H1 (cell line): ENCODE data around the gene PLK5. TPM values are rescaled to one million over a fixed set of nuclear protein-coding genes. Genes with fewer than 3 reads are reported as not detected.
A peak's percentile ranks its signal among the peaks of the same experiment; 100 is the strongest.

ENCODE experiments used
- CTCF ChIA-PET: fragments of 300-600 bp; sonication (Branson Sonifier 250); formaldehyde crosslinking; loops from one replicate; lab custom pipeline; 2021; ENCODE audit not compliant: partially characterized antibody; lab: Charles Lee
- POLR2A ChIA-PET: fragments of 300-600 bp; sonication (Branson Sonifier 250); formaldehyde crosslinking; loops from one replicate; lab custom pipeline; 2021; ENCODE audit warnings: inconsistent platforms; ENCODE audit not compliant: partially characterized antibody; lab: Charles Lee
- DNase-seq, 2 experiments: peaks; one replicate each; pipeline versions ENCODE4 v3.0.0 to v3.0.0-alpha.2; 2010 to 2022; ENCODE audit warnings: low spot score in 2 of 2, low read depth in 1 of 2, mixed read lengths in 1 of 2
- FAIRE-seq: peaks from 2 replicates; lab custom pipeline; 2011; peaks lifted over from hg19 to GRCh38; lab: Jason Lieb, UNC
- H2AFZ ChIP-seq: 2 replicates; pipeline ENCODE4 v1.8.1; 2012; ENCODE audit warnings: low read length, inconsistent platforms
- H2AK5ac ChIP-seq: 2 replicates; pipeline ENCODE4 v1.6.1; 2013; ENCODE audit warnings: low read depth, low read length
- H2BK120ac ChIP-seq: replicated peaks from 2 replicates; pipeline ENCODE3; 2013; ENCODE audit warnings: low read depth, low read length, inconsistent platforms
- H2BK12ac ChIP-seq: 2 replicates; pipeline ENCODE4 v1.6.1; 2013; ENCODE audit warnings: low read depth, low read length
- H2BK15ac ChIP-seq: 2 replicates; pipeline ENCODE4 v1.6.1; 2013; ENCODE audit warnings: low read length
- H2BK20ac ChIP-seq: 2 replicates; pipeline ENCODE4 v1.6.1; 2013; ENCODE audit warnings: low read length
- H2BK5ac ChIP-seq: 2 replicates; pipeline ENCODE4 v1.6.1; 2013; ENCODE audit warnings: low read depth, low read length
- H3K14ac ChIP-seq: 2 replicates; pipeline ENCODE4 v1.6.1; 2013; ENCODE audit warnings: inconsistent platforms; ENCODE audit not compliant: insufficient read length
- H3K18ac ChIP-seq: 2 replicates; pipeline ENCODE4 v1.6.1; 2013; ENCODE audit warnings: low read length; ENCODE audit errors: extremely low read depth
- H3K23ac ChIP-seq: 2 replicates; pipeline ENCODE4 v1.6.1; 2013; ENCODE audit warnings: inconsistent platforms; ENCODE audit not compliant: insufficient read length
- H3K23me2 ChIP-seq: 2 replicates; pipeline ENCODE4 v1.6.1; 2013; ENCODE audit warnings: low read depth, low read length
- H3K27ac ChIP-seq: 2 replicates; pipeline ENCODE4 v1.6.1; 2011; ENCODE audit warnings: low read depth, low read length, inconsistent platforms
- H3K27me3 ChIP-seq, 4 experiments: replicated peaks in 1 of 4; 1 replicate in 1 of 4; 2 replicates in 3 of 4; pipeline versions ENCODE4 v1.6.1 to v1.8.1; 2011 to 2013; ENCODE audit warnings: low read length in 3 of 4, mild to moderate bottlenecking in 3 of 4, inconsistent platforms in 2 of 4, mixed read lengths in 2 of 4, moderate library complexity in 1 of 4; ENCODE audit not compliant: control insufficient read depth in 3 of 4, insufficient read depth in 3 of 4; ENCODE audit errors: extremely low read depth in 1 of 4
- H3K36me3 ChIP-seq, 4 experiments: 2 replicates each; pipeline versions ENCODE4 v1.6.1 to v1.8.1; 2011 to 2013; ENCODE audit warnings: mild to moderate bottlenecking in 4 of 4, low read length in 3 of 4, moderate library complexity in 2 of 4, control low read depth in 1 of 4, inconsistent platforms in 1 of 4; ENCODE audit not compliant: insufficient read depth in 4 of 4, control insufficient read depth in 2 of 4
- H3K4ac ChIP-seq: replicated peaks from 2 replicates; pipeline ENCODE3; 2013; ENCODE audit warnings: low read length, low read depth, mixed read lengths, inconsistent platforms; ENCODE audit not compliant: insufficient read length
- H3K4me1 ChIP-seq, 4 experiments: replicated peaks in 1 of 4; 1 replicate in 1 of 4; 2 replicates in 3 of 4; pipeline versions ENCODE4 v1.6.1 to v1.8.1; 2011 to 2013; ENCODE audit warnings: low read length in 3 of 4, inconsistent platforms in 2 of 4, mixed read lengths in 1 of 4; ENCODE audit not compliant: insufficient read depth in 4 of 4, control insufficient read depth in 3 of 4
- H3K4me2 ChIP-seq, 2 experiments: 2 replicates each; pipeline versions ENCODE4 v1.6.1 to v1.8.1; 2011 to 2013; ENCODE audit warnings: low read depth in 2 of 2, low read length in 2 of 2, control low read depth in 1 of 2, inconsistent platforms in 1 of 2, mild to moderate bottlenecking in 1 of 2; ENCODE audit not compliant: insufficient read depth in 1 of 2
- H3K4me3 ChIP-seq, 4 experiments: fragments of 200-600, 300-600 bp in 1 of 4; sonication (generic), shearing (Covaris generic), sonication (Bioruptor Twin) in 1 of 4; 2 replicates each; pipeline versions ENCODE4 v1.5.1 to v1.8.1; 2011 to 2016; ENCODE audit warnings: low read length in 4 of 4, low read depth in 3 of 4, control low read depth in 2 of 4, inconsistent platforms in 2 of 4, mild to moderate bottlenecking in 2 of 4, mixed read lengths in 1 of 4, moderate library complexity in 1 of 4; ENCODE audit not compliant: insufficient read depth in 2 of 4; ENCODE audit errors: extremely low read depth in 1 of 4
- H3K56ac ChIP-seq: replicated peaks from 2 replicates; pipeline ENCODE3; 2013; ENCODE audit warnings: low read depth, mild to moderate bottlenecking, mixed read lengths, low read length, inconsistent platforms; ENCODE audit not compliant: insufficient read length
- H3K79me1 ChIP-seq: 2 replicates; pipeline ENCODE4 v1.6.1; 2013; ENCODE audit warnings: low read depth, low read length, control low read depth
- H3K79me2 ChIP-seq, 2 experiments: 2 replicates each; pipeline versions ENCODE4 v1.6.1 to v1.8.1; 2012 to 2013; ENCODE audit warnings: low read length in 2 of 2, mild to moderate bottlenecking in 2 of 2, inconsistent platforms in 1 of 2; ENCODE audit not compliant: insufficient read depth in 2 of 2, control insufficient read depth in 1 of 2
- H3K9ac ChIP-seq, 4 experiments: replicated peaks in 1 of 4; 1 replicate in 1 of 4; 2 replicates in 3 of 4; pipeline versions ENCODE4 v1.6.1 to v1.8.1; 2011 to 2013; ENCODE audit warnings: low read depth in 3 of 4, low read length in 3 of 4, control low read depth in 2 of 4, mild to moderate bottlenecking in 2 of 4, moderate library complexity in 2 of 4, inconsistent platforms in 1 of 4; ENCODE audit errors: extremely low read depth in 1 of 4
- H3K9me3 ChIP-seq, 2 experiments: 2 replicates each; pipeline versions ENCODE4 v1.6.1 to v1.8.1; 2012 to 2013; ENCODE audit warnings: mild to moderate bottlenecking in 2 of 2, moderate library complexity in 2 of 2, control low read depth in 1 of 2, inconsistent platforms in 1 of 2, low read depth in 1 of 2, low read length in 1 of 2, mixed read lengths in 1 of 2; ENCODE audit not compliant: insufficient read depth in 2 of 2
- H4K20me1 ChIP-seq, 2 experiments: replicated peaks in 1 of 2; 2 replicates each; pipeline versions ENCODE3 to v1.8.1; 2011 to 2013; ENCODE audit warnings: inconsistent platforms in 2 of 2, low read length in 2 of 2, mild to moderate bottlenecking in 1 of 2; ENCODE audit not compliant: insufficient read depth in 2 of 2, control insufficient read depth in 1 of 2
- H4K5ac ChIP-seq: 2 replicates; pipeline ENCODE4 v1.6.1; 2013; ENCODE audit warnings: low read length, low read depth, mixed read lengths, inconsistent platforms; ENCODE audit not compliant: insufficient read length
- H4K8ac ChIP-seq: 2 replicates; pipeline ENCODE4 v1.8.0; 2013; ENCODE audit warnings: mild to moderate bottlenecking, moderate library complexity, low read length, inconsistent platforms; ENCODE audit not compliant: insufficient read depth; ENCODE audit errors: extremely low read depth
- H4K91ac ChIP-seq: replicated peaks from 2 replicates; pipeline ENCODE3; 2013; ENCODE audit warnings: low read length, mixed read lengths, inconsistent platforms; ENCODE audit not compliant: insufficient read length
- ATF2 ChIP-seq: IDR thresholded peaks from 2 replicates; pipeline ENCODE4 v1.6.1; 2012; ENCODE audit warnings: low read length, inconsistent platforms
- CBX5 ChIP-seq: fragments of 300-800, 300-1000 bp; sonication (generic); IDR thresholded peaks from 2 replicates; pipeline ENCODE4 v1.7.1; 2016; ENCODE audit warnings: antibody characterized with exemption, low read length, low read depth
- FOSL1 ChIP-seq: IDR thresholded peaks from 2 replicates; pipeline ENCODE4 v1.6.1; 2011; ENCODE audit warnings: mild to moderate bottlenecking, low read depth, low read length, moderate library complexity; ENCODE audit not compliant: insufficient read depth
- HDAC2 ChIP-seq, 2 experiments: fragments of 300-600 bp in 1 of 2; sonication (generic) in 1 of 2; IDR thresholded peaks; 2 replicates each; pipeline ENCODE4 v1.6.1; 2011 to 2012; ENCODE audit warnings: low read depth in 2 of 2, low read length in 2 of 2, mild to moderate bottlenecking in 2 of 2, moderate library complexity in 2 of 2, borderline replicate concordance in 1 of 2, inconsistent platforms in 1 of 2
- MAFK ChIP-seq: IDR thresholded peaks from 2 replicates; pipeline ENCODE4 v1.6.1; 2012; ENCODE audit warnings: low read depth, mild to moderate bottlenecking, improper control_type of control experiment, low read length
- POLR2A ChIP-seq, 2 experiments: IDR thresholded peaks; 1 replicate in 1 of 2; 2 replicates in 1 of 2; pipeline ENCODE4 v1.6.1; 2011; ENCODE audit warnings: low read depth in 2 of 2, low read length in 2 of 2, mild to moderate bottlenecking in 2 of 2; ENCODE audit errors: control extremely low read depth in 1 of 2
- POLR2AphosphoS5 ChIP-seq: IDR thresholded peaks from 2 replicates; pipeline ENCODE4 v1.6.1; 2011; ENCODE audit warnings: low read depth, low read length
- POU5F1 ChIP-seq: IDR thresholded peaks from 2 replicates; pipeline ENCODE4 v1.6.1; 2011; ENCODE audit warnings: low read depth, mild to moderate bottlenecking, low read length, moderate library complexity
- RFX5 ChIP-seq: IDR thresholded peaks from 2 replicates; pipeline ENCODE4 v1.6.1; 2011; ENCODE audit warnings: low read depth, low read length, improper control_type of control experiment, borderline replicate concordance
- SP2 ChIP-seq: IDR thresholded peaks from 2 replicates; pipeline ENCODE4 v1.6.1; 2012; ENCODE audit warnings: mild to moderate bottlenecking, low read length, inconsistent platforms
- WGBS, 2 experiments: shearing (Covaris generic) in 1 of 2; methylation state at CpG; one replicate each; pipeline versions ENCODE4 v1.1.6 to v1.1.7; 2013 to 2015; ENCODE audit warnings: low lambda C conversion rate in 2 of 2, mixed read lengths in 2 of 2, inconsistent platforms in 1 of 2, low coverage in 1 of 2, missing lambda C conversion rate in 1 of 2; ENCODE audit not compliant: insufficient replicate concordance in 2 of 2, insufficient coverage in 1 of 2, insufficient read length in 1 of 2; ENCODE audit errors: extremely low coverage in 1 of 2, missing lambda C conversion rate in 1 of 2; 5-methylcytosine and 5-hydroxymethylcytosine counted together
- polyA plus RNA-seq, 7 experiments: library from polyadenylated mRNA; depleted of rRNA in 3 of 7; stranded (reverse) in 5 of 7; unstranded in 2 of 7; fragments of >200 nt in 5 of 7; fragments of 200-250 nt in 2 of 7; gene quantifications; 1 replicate in 5 of 7; 2 replicates in 1 of 7; 4 replicates in 1 of 7; pipeline versions ENCODE4 v1.2.1 to v1.2.3, GENCODE V29; 2011 to 2013; ENCODE audit warnings: missing spikeins in 2 of 7, mixed read lengths in 2 of 7
- total RNA-seq: library from RNA; stranded (reverse); fragmentation: NEBNext Ultra II Directional; extraction: Animal tissue kit (Norgen Biotek cat#: 25700); gene quantifications from 2 replicates; pipeline ENCODE4 v1.2.1, GENCODE V29; 2021

Gene PLK5
- total and polyA plus RNA-seq, 2 of the 8 experiments (the other 6 are each of a cell fraction or from before 2014, with no cell fraction given), result 0.43 to 0.45 TPM

GRCh38 chr19:1568320-1569019 lies 44.6 kb downstream of the PLK5 start, which contains the start of gene MEX3D:
TSS of gene MEX3D (minus strand) at chr19:1568325. CDS start at chr19:1568058, 267 bp downstream.
- H3K4me1 ChIP-seq, result peaks cover 0 to 10% (median 7%) of the 10 kb centered on the region in 4 experiments; a peak in 6 of 7 replicates
- H2BK15ac ChIP-seq, result no peak within 1 kb of the TSS
- no peak within 1 kb of the TSS for H2BK120ac ChIP-seq
- no peak within 1 kb of the TSS for H2BK5ac ChIP-seq
- H3K4me3 ChIP-seq, result peak within 1 kb of the TSS; percentile 68 to 99 (median 85)
- peak in 1 of 2 experiments; percentile 79 for DNase-seq
- no peak within 1 kb of the TSS for H3K23ac ChIP-seq
- FAIRE-seq, result no peak
- H4K20me1 ChIP-seq, result peaks cover 15 to 16% of the 10 kb centered on the region in 2 experiments
- peaks cover 0 to 8% of the 10 kb centered on the region in 2 experiments; a peak in 2 of 4 replicates for H3K9me3 ChIP-seq
- peak within 1 kb of the TSS; percentile 33; the same call in 1 of the 2 replicates for H2BK12ac ChIP-seq
- 72% methylated on average over 6 of the region's 63 CpGs; no CpG with 5 or more reads in 1 of the 2 experiments for WGBS, 2 experiments
- H3K4ac ChIP-seq, result no peak within 1 kb of the TSS
- peak within 1 kb of the TSS; percentile 65 for H4K91ac ChIP-seq
- peak within 1 kb of the TSS; percentile 35 to 98 (median 94); a peak in 6 of 7 replicates for H3K9ac ChIP-seq
- H3K27me3 ChIP-seq, result peaks cover 8 to 26% (median 14%) of the 10 kb centered on the region in 4 experiments
- H3K14ac ChIP-seq, result no peak within 1 kb of the TSS
- no peak within 1 kb of the TSS for H2AK5ac ChIP-seq
- CTCF ChIA-PET, result interaction anchor here (0.7 to 1.4 kb wide), 4 partner anchors 20 to 308 kb away, joined by 3 read pairs; no protein-coding TSS in a partner anchor
- H4K5ac ChIP-seq, result peak within 1 kb of the TSS; percentile 43
- no peak within 1 kb of the TSS for H3K56ac ChIP-seq
- H3K23me2 ChIP-seq, result peaks cover 3% of the 10 kb centered on the region; the same call in 1 of the 2 replicates
- POLR2A ChIA-PET, result interaction anchor here (0.8 to 2.1 kb wide), 5 partner anchors 8 to 75 kb away, joined by 3 to 18 read pairs (median 4); partner anchors contain the start of gene MBD3
- H3K4me2 ChIP-seq, result peak within 1 kb of the TSS; percentile 88 to 94
- peaks cover 12 to 36% of the 10 kb centered on the region in 2 experiments for H3K79me2 ChIP-seq
- H3K18ac ChIP-seq, result peak within 1 kb of the TSS; percentile 48; the same call in 1 of the 2 replicates
- no peaks in the 10 kb centered on the region; a peak in 1 of 8 replicates for H3K36me3 ChIP-seq
- no peak within 1 kb of the TSS for H2BK20ac ChIP-seq
- H3K27ac ChIP-seq, result peak within 1 kb of the TSS; percentile 91
- peak within 1 kb of the TSS; percentile 93 for H4K8ac ChIP-seq
- H3K79me1 ChIP-seq, result peaks cover 9% of the 10 kb centered on the region; the same call in 1 of the 2 replicates
- no peak within 1 kb of the TSS for H2AFZ ChIP-seq
- TF ChIP-seq FOSL1 (no peak), POU5F1 (no peak), POLR2AphosphoS5 (no peak), MAFK (no peak), ATF2 (no peak), CBX5 (no peak), POLR2A (IDR thresholded peaks at IDR 0.05; ENCODE audit: control extremely low read depth in 1 of 2, low read depth in 2 of 2, low read length in 2 of 2) (no peak), HDAC2 (IDR thresholded peaks at IDR 0.05; ENCODE audit: borderline replicate concordance in 1 of 2, low read depth in 2 of 2, low read length in 2 of 2) (0 out of 4 replicates have a peak, but pooled peaks of 1 of the 2 experiments have one; percentile 35), SP2 (no peak), RFX5 (no peak)
